H1 (cell line): ENCODE measurements around the gene FGGY. TPM values are rescaled to one million over a fixed set of nuclear protein-coding genes. Genes with fewer than 3 reads are reported as not detected.

ENCODE experiments used
- CHD7 ChIP-seq: fragments of 300-600 bp; sonication (generic); IDR thresholded peaks from 2 replicates; pipeline ENCODE4 v1.7.1; 2012; ENCODE audit warnings: low read length, moderate library complexity, mild to moderate bottlenecking, inconsistent platforms; ENCODE audit not compliant: insufficient replicate concordance
- RAD21 ChIP-seq, 2 experiments: IDR thresholded peaks in 1 of 2; conservative IDR thresholded peaks in 1 of 2; 2 replicates each; pipeline ENCODE4 v1.6.1; 2011; ENCODE audit warnings: low read depth in 2 of 2, low read length in 2 of 2, improper control_type of control experiment in 1 of 2, inconsistent platforms in 1 of 2, mild to moderate bottlenecking in 1 of 2, moderate library complexity in 1 of 2
- SIN3A ChIP-seq, 2 experiments: IDR thresholded peaks in 1 of 2; conservative IDR thresholded peaks in 1 of 2; 2 replicates each; pipeline ENCODE4 v1.6.1; 2011 to 2012; ENCODE audit warnings: low read length in 2 of 2, improper control_type of control experiment in 1 of 2, low read depth in 1 of 2, mild to moderate bottlenecking in 1 of 2
- polyA plus RNA-seq, 7 experiments: library from polyadenylated mRNA; depleted of rRNA in 3 of 7; stranded (reverse) in 5 of 7; unstranded in 2 of 7; fragments of >200 nt in 5 of 7; fragments of 200-250 nt in 2 of 7; gene quantifications; 1 replicate in 5 of 7; 2 replicates in 1 of 7; 4 replicates in 1 of 7; pipeline versions ENCODE4 v1.2.1 to v1.2.3, GENCODE V29; 2011 to 2013; ENCODE audit warnings: missing spikeins in 2 of 7, mixed read lengths in 2 of 7
- total RNA-seq: library from RNA; stranded (reverse); fragmentation: NEBNext Ultra II Directional; extraction: Animal tissue kit (Norgen Biotek cat#: 25700); gene quantifications from 2 replicates; pipeline ENCODE4 v1.2.1, GENCODE V29; 2021

FGGY gene
- total and polyA plus RNA-seq, 2 of the 8 experiments (the other 6 are each of a cell fraction or from before 2014, with no cell fraction given), result 10.3 to 12.5 TPM

GRCh38 chr1:59378621-59379370, 81.9 kb downstream of the FGGY start (continued):
- no peak for TF ChIP-seq CHD7
- TF ChIP-seq RAD21 (IDR thresholded peaks at IDR 0.05 in 1 of 2, conservative IDR thresholded peaks at IDR 0.05 in 1 of 2; ENCODE audit: low read depth in 2 of 2, low read length in 2 of 2), result no peak
- TF ChIP-seq SIN3A (conservative IDR thresholded peaks at IDR 0.05 in 1 of 2, IDR thresholded peaks at IDR 0.05 in 1 of 2; ENCODE audit: low read depth in 1 of 2, low read length in 2 of 2), result no peak
